ENCODE data around the gene BNIP1.
A peak's percentile ranks its signal among the peaks of the same experiment; 100 is the strongest.

Gene BNIP1

DNA sequence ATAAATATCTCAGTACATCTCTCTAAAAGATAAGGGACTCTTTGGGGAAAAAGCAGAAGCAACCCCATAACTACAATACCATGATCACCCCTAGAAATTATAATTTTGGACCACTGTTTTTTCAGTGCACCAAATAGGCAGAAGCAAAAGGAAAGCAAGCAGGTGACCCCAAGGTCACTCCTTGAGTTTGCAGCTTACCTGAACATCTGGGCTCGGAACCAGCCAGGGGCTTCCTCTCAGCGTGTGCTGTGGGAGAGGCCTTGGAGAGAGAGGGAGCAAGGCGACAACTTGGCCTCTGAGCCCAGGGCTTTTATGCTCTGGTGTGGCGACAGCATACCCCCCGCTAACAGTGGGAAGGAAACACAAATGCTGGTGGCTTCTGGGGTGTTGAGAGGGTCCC lies 16.8 kb downstream of the BNIP1 start:
- H3K9me3 ChIP-seq (ENCODE audit: control insufficient read depth in 2 of 2, low read length in 2 of 2), result no peaks in the 10 kb centered on the region
- H3K9ac ChIP-seq (ENCODE audit: low read depth in 1 of 2, low read length in 2 of 2), result no peak overlapping the region
- peaks cover 27 to 35% of the 10 kb centered on the region in 2 donors for H3K36me3 ChIP-seq (ENCODE audit: control insufficient read depth in 2 of 2, insufficient read depth in 2 of 2, low read length in 2 of 2)
- H3K27ac ChIP-seq (ENCODE audit: low read depth in 2 of 2, low read length in 2 of 2), result no peak overlapping the region
- H3K4me1 ChIP-seq (ENCODE audit: control insufficient read depth in 2 of 2, insufficient read depth in 2 of 2, low read length in 2 of 2), result no peaks in the 10 kb centered on the region
- H3K27me3 ChIP-seq (ENCODE audit: control insufficient read depth in 2 of 2, insufficient read depth in 2 of 2, low read length in 2 of 2), result no peaks in the 10 kb centered on the region
- H3K4me3 ChIP-seq (ENCODE audit: low read length in 2 of 2), result no peak overlapping the region

DNA sequence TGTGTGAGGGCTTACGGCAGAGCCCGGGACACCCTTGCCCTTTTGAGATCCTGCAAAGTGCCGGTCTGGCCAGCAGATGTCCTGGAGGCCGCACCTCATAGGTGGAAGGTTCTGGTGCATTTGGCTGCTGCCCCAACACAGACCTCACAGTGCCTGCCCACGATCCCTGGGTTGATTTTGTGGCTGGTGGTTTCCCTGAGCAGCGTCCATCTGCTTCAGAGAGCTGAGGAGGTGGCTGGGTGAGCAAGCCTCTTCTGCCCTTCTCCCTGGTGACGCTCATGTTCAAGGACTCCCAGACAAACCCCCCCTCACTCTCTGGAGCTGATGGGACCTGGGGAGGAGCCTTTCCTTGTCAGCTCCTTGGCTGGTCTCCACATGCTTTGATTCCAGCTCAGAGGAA lies 18.9 kb downstream of the BNIP1 start:
- H3K27ac ChIP-seq (ENCODE audit: low read depth in 2 of 2, low read length in 2 of 2), result no peak overlapping the region
- no peaks in the 10 kb centered on the region for H3K27me3 ChIP-seq (ENCODE audit: control insufficient read depth in 2 of 2, insufficient read depth in 2 of 2, low read length in 2 of 2)
- H3K9me3 ChIP-seq (ENCODE audit: control insufficient read depth in 2 of 2, low read length in 2 of 2), result no peaks in the 10 kb centered on the region
- peaks cover 21 to 32% of the 10 kb centered on the region in 2 donors for H3K36me3 ChIP-seq (ENCODE audit: control insufficient read depth in 2 of 2, insufficient read depth in 2 of 2, low read length in 2 of 2)
- H3K4me1 ChIP-seq (ENCODE audit: control insufficient read depth in 2 of 2, insufficient read depth in 2 of 2, low read length in 2 of 2), result no peaks in the 10 kb centered on the region
- H3K9ac ChIP-seq (ENCODE audit: low read depth in 1 of 2, low read length in 2 of 2), result no peak overlapping the region
- no peak overlapping the region for H3K4me3 ChIP-seq (ENCODE audit: low read length in 2 of 2)

DNA sequence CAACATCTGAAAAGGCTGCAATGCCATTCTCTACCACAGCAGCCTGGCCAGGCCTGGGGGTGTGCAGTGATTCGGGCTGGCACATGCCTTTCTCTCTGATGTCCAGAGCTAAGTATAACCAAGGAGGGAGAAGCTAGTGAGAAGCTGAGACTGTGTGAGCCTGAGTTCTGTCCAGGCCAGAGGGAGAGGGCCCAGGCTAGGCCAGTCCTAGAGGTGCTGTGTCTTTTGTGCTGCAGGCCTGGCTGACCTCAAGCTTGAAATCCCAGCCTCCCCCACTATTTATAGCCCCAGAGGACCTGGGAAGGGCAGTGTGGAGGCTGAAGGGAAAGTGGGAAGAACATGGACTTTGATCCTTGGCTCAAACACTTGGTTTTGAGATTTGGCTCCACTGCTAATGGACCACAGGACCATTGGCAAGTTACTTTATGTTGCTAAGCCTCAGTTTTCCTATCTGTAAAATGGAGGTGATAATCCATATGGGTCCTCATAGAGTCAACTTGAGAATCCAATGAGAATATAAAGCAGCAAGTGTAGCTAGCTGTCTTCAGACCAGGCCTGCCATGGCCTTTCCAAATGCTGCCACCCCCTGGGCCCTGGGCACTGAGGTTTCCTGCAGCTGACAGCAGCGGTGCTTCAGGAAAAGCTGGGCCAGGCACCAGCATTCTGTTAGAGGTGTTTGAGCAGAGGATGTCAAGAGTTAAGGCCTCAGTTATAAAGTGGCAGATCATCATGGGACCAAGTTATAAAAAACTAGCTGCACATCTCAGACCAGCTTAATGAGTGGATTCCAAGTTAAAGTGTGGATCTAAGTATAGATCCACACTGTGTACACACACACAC lies 21.1 kb downstream of the BNIP1 start:
- H3K4me1 ChIP-seq (ENCODE audit: control insufficient read depth in 2 of 2, insufficient read depth in 2 of 2, low read length in 2 of 2), result no peaks in the 10 kb centered on the region
- H3K9ac ChIP-seq (ENCODE audit: low read depth in 1 of 2, low read length in 2 of 2), result no peak overlapping the region
- no peaks in the 10 kb centered on the region for H3K27me3 ChIP-seq (ENCODE audit: control insufficient read depth in 2 of 2, insufficient read depth in 2 of 2, low read length in 2 of 2)
- no peaks in the 10 kb centered on the region for H3K9me3 ChIP-seq (ENCODE audit: control insufficient read depth in 2 of 2, low read length in 2 of 2)
- peaks cover 8 to 24% of the 10 kb centered on the region in 2 donors for H3K36me3 ChIP-seq (ENCODE audit: control insufficient read depth in 2 of 2, insufficient read depth in 2 of 2, low read length in 2 of 2)
- H3K4me3 ChIP-seq (ENCODE audit: low read length in 2 of 2), result no peak overlapping the region
- no peak overlapping the region for H3K27ac ChIP-seq (ENCODE audit: low read depth in 2 of 2, low read length in 2 of 2)

DNA sequence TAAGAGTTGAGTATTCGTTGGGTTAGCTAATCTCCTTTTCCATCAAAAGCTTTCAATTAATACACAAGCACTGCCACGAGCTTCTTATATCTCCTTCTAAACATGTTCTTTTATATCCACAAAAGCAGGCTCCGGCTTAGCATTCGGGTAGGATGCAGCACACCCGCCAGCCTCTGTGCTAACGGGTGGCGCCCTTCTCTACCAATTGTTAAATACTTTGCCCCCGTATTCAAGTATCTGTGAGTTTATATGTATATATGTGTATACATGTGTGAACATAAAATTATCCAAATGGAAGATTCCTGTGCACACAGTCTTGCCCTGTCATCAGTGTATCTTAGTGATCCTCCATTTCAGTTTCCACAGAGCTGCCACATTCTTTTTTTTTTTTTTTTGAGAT lies 27.8 kb downstream of the BNIP1 start:
- Histone ChIP-seq H3K27ac (ENCODE audit: low read depth in 2 of 2, low read length in 2 of 2) (no peak overlapping the region), H3K4me3 (ENCODE audit: low read length in 2 of 2) (no peak overlapping the region), H3K9me3 (ENCODE audit: control insufficient read depth in 2 of 2, low read length in 2 of 2) (no peaks in the 10 kb centered on the region)

DNA sequence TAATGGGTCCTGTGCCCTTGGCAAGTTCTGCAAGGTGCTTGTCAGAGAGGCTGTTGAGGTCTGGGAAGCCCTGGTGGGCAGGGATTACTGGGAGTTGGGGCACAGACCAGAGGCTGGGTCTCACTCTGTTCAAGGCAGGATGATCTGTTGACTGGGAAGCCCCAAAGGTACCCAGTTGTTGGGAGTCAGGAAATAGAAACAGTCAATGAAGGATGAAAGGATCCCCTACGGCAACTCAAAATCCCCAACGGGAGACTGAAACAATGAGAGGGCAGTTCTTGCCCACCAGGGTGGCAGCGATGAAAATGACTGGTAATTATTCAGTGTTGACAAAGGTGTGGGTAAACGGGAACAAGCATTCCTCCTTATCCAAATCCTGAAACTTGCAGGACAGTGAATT lies 31.2 kb downstream of the BNIP1 start:
- Histone ChIP-seq H3K4me3 (ENCODE audit: low read length in 2 of 2) (no peak overlapping the region), H3K9ac (ENCODE audit: low read depth in 1 of 2, low read length in 2 of 2) (no peak overlapping the region), H3K4me1 (ENCODE audit: control insufficient read depth in 2 of 2, insufficient read depth in 2 of 2, low read length in 2 of 2) (no peaks in the 10 kb centered on the region), H3K9me3 (ENCODE audit: control insufficient read depth in 2 of 2, low read length in 2 of 2) (peaks cover 0 to 3% of the 10 kb centered on the region in 2 donors), H3K36me3 (ENCODE audit: control insufficient read depth in 2 of 2, insufficient read depth in 2 of 2, low read length in 2 of 2) (no peaks in the 10 kb centered on the region), H3K27me3 (ENCODE audit: control insufficient read depth in 2 of 2, insufficient read depth in 2 of 2, low read length in 2 of 2) (no peaks in the 10 kb centered on the region), H3K27ac (ENCODE audit: low read depth in 2 of 2, low read length in 2 of 2) (no peak overlapping the region)

More for the DNA sequence above, 27.8 kb downstream of the BNIP1 start:
- Histone ChIP-seq H3K27me3 (ENCODE audit: control insufficient read depth in 2 of 2, insufficient read depth in 2 of 2, low read length in 2 of 2) (no peaks in the 10 kb centered on the region), H3K36me3 (ENCODE audit: control insufficient read depth in 2 of 2, insufficient read depth in 2 of 2, low read length in 2 of 2) (no peaks in the 10 kb centered on the region), H3K4me1 (ENCODE audit: control insufficient read depth in 2 of 2, insufficient read depth in 2 of 2, low read length in 2 of 2) (no peaks in the 10 kb centered on the region), H3K9ac (ENCODE audit: low read depth in 1 of 2, low read length in 2 of 2) (no peak overlapping the region)

DNA sequence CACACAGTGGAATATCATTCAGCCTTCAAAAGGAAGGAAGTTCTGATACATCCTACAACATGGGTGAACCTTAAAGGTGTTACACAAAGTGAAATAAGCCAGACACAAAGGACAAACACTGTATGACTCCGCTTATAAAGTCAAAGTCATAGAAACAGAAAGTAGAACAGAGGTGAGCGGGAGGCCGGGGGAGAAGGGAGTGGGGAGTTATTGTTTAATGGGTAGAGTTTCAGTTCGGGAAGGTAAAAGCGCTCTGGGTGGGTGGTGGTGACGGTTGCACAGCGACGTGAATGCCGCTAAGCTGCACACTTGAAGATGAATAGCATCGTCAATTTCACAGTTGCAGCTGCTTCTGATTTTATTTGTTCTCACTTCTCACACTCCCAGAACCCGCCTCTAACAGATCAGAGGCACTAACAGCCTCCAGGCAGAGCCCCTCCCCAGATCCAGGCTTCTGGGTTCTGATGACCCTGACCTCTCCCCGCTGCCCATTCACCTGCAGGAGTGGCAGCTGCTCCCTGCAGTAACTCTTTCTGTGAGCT lies 34.1 kb downstream of the BNIP1 start:
- Histone ChIP-seq H3K4me3 (ENCODE audit: low read length in 2 of 2) (peak overlapping the region in 1 of 2 donors; percentile 17), H3K36me3 (ENCODE audit: control insufficient read depth in 2 of 2, insufficient read depth in 2 of 2, low read length in 2 of 2) (no peaks in the 10 kb centered on the region), H3K27ac (ENCODE audit: low read depth in 2 of 2, low read length in 2 of 2) (no peak overlapping the region), H3K4me1 (ENCODE audit: control insufficient read depth in 2 of 2, insufficient read depth in 2 of 2, low read length in 2 of 2) (no peaks in the 10 kb centered on the region), H3K27me3 (ENCODE audit: control insufficient read depth in 2 of 2, insufficient read depth in 2 of 2, low read length in 2 of 2) (no peaks in the 10 kb centered on the region), H3K9me3 (ENCODE audit: control insufficient read depth in 2 of 2, low read length in 2 of 2) (peaks cover 0 to 3% of the 10 kb centered on the region in 2 donors), H3K9ac (ENCODE audit: low read depth in 1 of 2, low read length in 2 of 2) (no peak overlapping the region)

DNA sequence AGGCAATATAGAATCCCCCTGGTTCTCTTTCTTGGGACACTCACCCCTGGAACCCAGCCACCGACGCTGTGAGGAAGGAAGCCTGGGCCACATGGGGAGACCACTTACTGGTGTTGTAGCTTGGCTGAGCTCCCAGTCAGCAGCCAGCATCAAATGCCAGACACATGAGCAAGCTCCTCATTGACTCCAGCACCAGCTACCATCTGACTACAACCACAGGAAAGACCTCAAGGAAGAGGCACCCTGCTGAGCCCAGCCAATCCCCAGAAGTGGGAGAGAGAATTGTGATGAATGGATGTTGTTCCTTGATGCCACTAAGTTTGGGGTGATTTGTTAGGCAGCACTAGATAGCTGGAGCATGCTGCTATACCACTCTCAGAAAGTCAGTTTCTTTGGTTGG lies 36.0 kb downstream of the BNIP1 start:
- H3K4me3 ChIP-seq (ENCODE audit: low read length in 2 of 2), result no peak overlapping the region
- H3K27ac ChIP-seq (ENCODE audit: low read depth in 2 of 2, low read length in 2 of 2), result no peak overlapping the region
- H3K36me3 ChIP-seq (ENCODE audit: control insufficient read depth in 2 of 2, insufficient read depth in 2 of 2, low read length in 2 of 2), result no peaks in the 10 kb centered on the region
- peaks cover 0 to 3% of the 10 kb centered on the region in 2 donors for H3K9me3 ChIP-seq (ENCODE audit: control insufficient read depth in 2 of 2, low read length in 2 of 2)
- H3K9ac ChIP-seq (ENCODE audit: low read depth in 1 of 2, low read length in 2 of 2), result no peak overlapping the region
- no peaks in the 10 kb centered on the region for H3K4me1 ChIP-seq (ENCODE audit: control insufficient read depth in 2 of 2, insufficient read depth in 2 of 2, low read length in 2 of 2)
- no peaks in the 10 kb centered on the region for H3K27me3 ChIP-seq (ENCODE audit: control insufficient read depth in 2 of 2, insufficient read depth in 2 of 2, low read length in 2 of 2)

DNA sequence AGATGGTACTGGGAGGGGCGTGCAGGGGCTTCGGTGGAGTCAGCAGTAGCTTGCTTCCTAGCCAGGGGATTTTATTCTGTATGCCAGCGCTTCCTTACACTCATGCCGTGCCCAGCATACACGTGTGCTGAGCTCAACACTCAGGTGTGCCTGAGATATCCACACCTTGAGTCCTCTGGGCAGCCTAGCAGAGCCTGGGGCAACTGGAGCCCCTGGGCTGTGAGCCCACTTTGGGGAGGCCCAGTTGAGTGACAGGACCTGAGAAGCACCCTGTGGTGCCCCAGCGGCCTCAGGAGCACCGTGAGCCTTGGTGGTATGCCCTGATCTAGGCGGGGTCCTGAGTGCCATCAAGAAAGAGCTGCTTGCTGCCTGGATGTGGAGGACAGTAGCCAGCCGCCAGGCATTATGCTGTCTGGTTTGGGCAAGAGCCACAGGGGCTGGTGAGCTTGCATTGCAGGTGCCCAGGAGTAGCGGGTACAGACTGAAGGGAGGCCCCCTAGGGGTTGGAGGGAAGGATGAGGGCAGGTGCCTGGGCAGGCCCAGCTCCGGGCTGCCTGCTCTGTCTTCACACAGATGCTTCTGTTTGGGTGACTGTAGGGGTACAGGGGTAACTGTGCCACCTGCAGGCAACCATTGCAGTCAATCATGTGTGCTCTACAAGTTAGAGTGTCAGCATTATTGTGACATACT lies 42.9 kb downstream of the BNIP1 start:
- Histone ChIP-seq H3K36me3 (ENCODE audit: control insufficient read depth in 2 of 2, insufficient read depth in 2 of 2, low read length in 2 of 2) (no peaks in the 10 kb centered on the region), H3K4me1 (ENCODE audit: control insufficient read depth in 2 of 2, insufficient read depth in 2 of 2, low read length in 2 of 2) (no peaks in the 10 kb centered on the region), H3K9ac (ENCODE audit: low read depth in 1 of 2, low read length in 2 of 2) (no peak overlapping the region), H3K4me3 (ENCODE audit: low read length in 2 of 2) (no peak overlapping the region), H3K27me3 (ENCODE audit: control insufficient read depth in 2 of 2, insufficient read depth in 2 of 2, low read length in 2 of 2) (peaks cover 0 to 2% of the 10 kb centered on the region in 2 donors), H3K9me3 (ENCODE audit: control insufficient read depth in 2 of 2, low read length in 2 of 2) (no peaks in the 10 kb centered on the region), H3K27ac (ENCODE audit: low read depth in 2 of 2, low read length in 2 of 2) (no peak overlapping the region)

DNA sequence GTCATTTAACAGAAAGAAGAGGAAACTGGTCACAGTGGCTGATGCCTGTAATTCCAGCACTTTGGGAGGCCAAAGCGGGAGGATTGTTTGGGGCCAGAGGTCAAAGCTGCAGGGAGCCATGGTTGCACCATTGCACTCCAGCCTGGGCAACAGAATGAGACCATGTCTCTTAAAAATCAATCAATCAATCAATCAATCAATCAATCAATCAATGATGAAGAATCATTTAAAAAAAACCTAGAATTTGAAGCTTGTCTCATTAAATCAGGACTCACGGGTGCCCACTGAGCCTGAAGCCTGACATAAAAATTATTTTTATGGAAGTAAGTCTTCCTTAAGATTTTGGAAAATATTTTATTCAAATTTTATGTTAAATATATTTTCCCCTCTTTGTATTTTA lies 43.9 kb downstream of the BNIP1 start:
- Histone ChIP-seq H3K27me3 (ENCODE audit: control insufficient read depth in 2 of 2, insufficient read depth in 2 of 2, low read length in 2 of 2) (peaks cover 0 to 2% of the 10 kb centered on the region in 2 donors), H3K36me3 (ENCODE audit: control insufficient read depth in 2 of 2, insufficient read depth in 2 of 2, low read length in 2 of 2) (no peaks in the 10 kb centered on the region), H3K9ac (ENCODE audit: low read depth in 1 of 2, low read length in 2 of 2) (no peak overlapping the region), H3K27ac (ENCODE audit: low read depth in 2 of 2, low read length in 2 of 2) (no peak overlapping the region), H3K4me1 (ENCODE audit: control insufficient read depth in 2 of 2, insufficient read depth in 2 of 2, low read length in 2 of 2) (no peaks in the 10 kb centered on the region), H3K4me3 (ENCODE audit: low read length in 2 of 2) (no peak overlapping the region), H3K9me3 (ENCODE audit: control insufficient read depth in 2 of 2, low read length in 2 of 2) (no peaks in the 10 kb centered on the region)

DNA sequence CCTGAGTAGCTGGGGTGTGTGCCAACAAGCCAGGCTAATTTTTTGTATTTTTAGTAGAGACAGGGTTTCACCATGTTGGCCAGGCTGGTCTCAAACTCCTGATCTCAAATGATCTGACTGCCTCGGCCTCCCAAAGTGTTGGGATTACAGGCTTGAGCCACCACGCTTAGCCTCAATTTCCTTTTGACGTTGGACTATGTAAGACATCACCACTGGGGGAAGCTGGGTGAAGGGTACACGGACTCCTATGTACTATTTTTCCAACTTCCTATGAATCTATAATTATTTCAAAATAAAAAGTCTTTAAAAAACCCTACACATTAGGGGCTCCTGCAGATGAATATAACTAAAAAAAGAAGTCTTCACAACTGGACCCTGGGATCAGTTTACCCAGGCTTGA lies 46.7 kb downstream of the BNIP1 start:
- Histone ChIP-seq H3K9me3 (ENCODE audit: control insufficient read depth in 2 of 2, low read length in 2 of 2) (no peaks in the 10 kb centered on the region), H3K27me3 (ENCODE audit: control insufficient read depth in 2 of 2, insufficient read depth in 2 of 2, low read length in 2 of 2) (peaks cover 0 to 2% of the 10 kb centered on the region in 2 donors), H3K27ac (ENCODE audit: low read depth in 2 of 2, low read length in 2 of 2) (no peak overlapping the region), H3K9ac (ENCODE audit: low read depth in 1 of 2, low read length in 2 of 2) (no peak overlapping the region), H3K36me3 (ENCODE audit: control insufficient read depth in 2 of 2, insufficient read depth in 2 of 2, low read length in 2 of 2) (no peaks in the 10 kb centered on the region), H3K4me3 (ENCODE audit: low read length in 2 of 2) (no peak overlapping the region), H3K4me1 (ENCODE audit: control insufficient read depth in 2 of 2, insufficient read depth in 2 of 2, low read length in 2 of 2) (no peaks in the 10 kb centered on the region)
